OCI-LY7 (cell line): ENCODE data around the gene DHRS12. TPM values are rescaled to one million over a fixed set of nuclear protein-coding genes. Genes with fewer than 3 reads are reported as not detected.

Experiments used
- BruUV-seq: library from RNA; stranded (reverse); fragments of 400-500 nt; replicated peaks from 2 replicates; lab custom pipeline; 2021; lab: Mats Ljungman, UMichigan
- CTCF ChIA-PET: fragments of 300-600 bp; sonication (Branson Sonifier 250); formaldehyde crosslinking; loops from one replicate; lab custom pipeline; 2022; ENCODE audit warnings: antibody characterized with exemption; ENCODE audit not compliant: unreplicated experiment; lab: Charles Lee
- POLR2A ChIA-PET: fragments of 300-600 bp; sonication (Branson Sonifier 250); formaldehyde crosslinking; loops from one replicate; lab custom pipeline; 2022; ENCODE audit warnings: antibody characterized with exemption; lab: Charles Lee
- DNase-seq: peaks from one replicate; pipeline ENCODE4 v3.0.0-alpha.2; 2015; ENCODE audit warnings: low spot score
- H2AFZ ChIP-seq: fragments of 200-600 bp; sonication (generic), shearing (Covaris generic); 2 replicates; pipeline ENCODE4 v1.6.1; 2014; ENCODE audit warnings: mild to moderate bottlenecking, antibody characterized with exemption, low read length, moderate library complexity
- H3K27ac ChIP-seq: fragments of 200-600 bp; sonication (generic); 2 replicates; pipeline ENCODE4 v1.5.1; 2014; ENCODE audit warnings: mixed run types, low read depth, mild to moderate bottlenecking, moderate library complexity, low read length, inconsistent platforms; ENCODE audit not compliant: poor library complexity, severe bottlenecking
- H3K36me3 ChIP-seq: fragments of 200-600 bp; sonication (generic); 2 replicates; pipeline ENCODE4 v1.6.1; 2014; ENCODE audit warnings: mild to moderate bottlenecking, antibody characterized with exemption, low read length, moderate library complexity, mixed read lengths; ENCODE audit not compliant: insufficient read depth
- H3K4me1 ChIP-seq: fragments of 200-600 bp; sonication (generic); 2 replicates; pipeline ENCODE4 v1.5.1; 2014; ENCODE audit warnings: mild to moderate bottlenecking, low read length; ENCODE audit not compliant: insufficient read depth, poor library complexity, severe bottlenecking
- H3K4me2 ChIP-seq: fragments of 200-600 bp; sonication (generic); 2 replicates; pipeline ENCODE4 v1.6.1; 2014; ENCODE audit warnings: mild to moderate bottlenecking, low read length
- H3K4me3 ChIP-seq: fragments of 200-600 bp; sonication (generic); 2 replicates; pipeline ENCODE4 v1.5.1; 2014; ENCODE audit warnings: mild to moderate bottlenecking, low read depth, low read length; ENCODE audit not compliant: poor library complexity, severe bottlenecking
- H3K79me2 ChIP-seq: fragments of 200-600 bp; sonication (generic); 2 replicates; pipeline ENCODE4 v1.6.1; 2016; ENCODE audit warnings: low read depth, mild to moderate bottlenecking, low read length, moderate library complexity, mixed read lengths; ENCODE audit not compliant: insufficient read depth
- H3K9me2 ChIP-seq: fragments of 200-600 bp; sonication (generic); 2 replicates; pipeline ENCODE4 v1.6.1; 2016; ENCODE audit warnings: mild to moderate bottlenecking, low read length, mixed read lengths; ENCODE audit not compliant: insufficient read depth
- H3K9me3 ChIP-seq: fragments of 200-600 bp; sonication (generic); 2 replicates; pipeline ENCODE4 v1.6.1; 2014; ENCODE audit warnings: mild to moderate bottlenecking, mixed run types, low read length, mixed read lengths
- H4K20me1 ChIP-seq: fragments of 200-600 bp; sonication (generic); 2 replicates; pipeline ENCODE4 v1.6.1; 2014; ENCODE audit warnings: mild to moderate bottlenecking, antibody characterized with exemption, low read length, moderate library complexity, mixed read lengths; ENCODE audit not compliant: insufficient read depth
- EZH2phosphoT487 ChIP-seq: fragments of 200-600 bp; sonication (generic); IDR thresholded peaks from 2 replicates; pipeline ENCODE4 v1.6.1; 2018; ENCODE audit warnings: low read depth, borderline replicate concordance, mild to moderate bottlenecking, mixed run types, antibody characterized with exemption, low read length, moderate library complexity, mixed read lengths
- intact Hi-C: fragments of 100-400 bp; cut with micrococcal nuclease; formaldehyde crosslinking; loops from one replicate; pipeline ENCODE4 v1.10.0; 2022; ENCODE audit not compliant: unreplicated experiment
- total RNA-seq, 2 experiments: library from RNA; depleted of rRNA in 1 of 2; stranded (reverse); fragments of >200 nt in 1 of 2; shearing (Covaris generic) in 1 of 2; gene quantifications; 2 replicates each; pipeline ENCODE4 v1.2.3, GENCODE V29; 2014 to 2022
- TF ChIP-seq, protein P1 (sequence below): fragments of 200-600 bp; sonication (generic); conservative IDR thresholded peaks from 2 replicates; pipeline ENCODE4 v1.5.1; 2014; ENCODE audit warnings: mild to moderate bottlenecking, antibody characterized with exemption, low read length, moderate library complexity, mixed read lengths

Gene DHRS12
- total RNA-seq, 2 experiments from 2014 or later: 3.5 to 11.9 TPM

DNA sequence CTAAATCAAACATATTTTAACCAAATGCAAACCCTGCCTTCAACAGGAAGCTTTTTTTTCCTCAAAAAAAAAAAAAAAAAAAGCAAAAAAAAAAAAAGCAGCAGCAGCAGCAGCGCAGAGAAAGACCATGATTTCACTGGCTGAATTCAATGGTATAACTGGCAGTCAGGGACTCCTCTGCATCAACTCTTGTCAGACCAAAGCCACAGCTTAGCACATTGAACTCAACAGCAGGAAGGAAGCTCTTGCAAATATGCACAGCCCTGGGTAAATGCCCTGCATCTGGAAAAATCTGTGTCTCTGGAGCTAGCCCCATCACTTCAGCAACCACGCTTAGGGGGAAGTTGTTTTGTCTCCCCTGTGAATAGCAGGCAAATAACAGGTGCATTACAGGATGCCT, 17.6 kb upstream of the DHRS12 start:
- Histone ChIP-seq H3K9me3 (no peaks in the 10 kb centered on the region), H4K20me1 (no peaks in the 10 kb centered on the region), H2AFZ (peak overlapping the region; percentile 39; the same call in 1 of the 2 replicates), H3K4me2 (peak overlapping the region; percentile 77), H3K79me2 (no peaks in the 10 kb centered on the region), H3K27ac (peak overlapping the region; percentile 95), H3K9me2 (no peaks in the 10 kb centered on the region), H3K4me3 (peak overlapping the region; percentile 44), H3K36me3 (no peaks in the 10 kb centered on the region), H3K4me1 (peaks cover 84% of the 10 kb centered on the region)
- POLR2A ChIA-PET: interaction anchor here (0.6 to 10.6 kb wide), 10 partner anchors 7 to 635 kb away, joined by 3 to 147 read pairs (median 6); no protein-coding TSS in a partner anchor
- peak; percentile 88 for DNase-seq
- TF ChIP-seq, protein P1, sequence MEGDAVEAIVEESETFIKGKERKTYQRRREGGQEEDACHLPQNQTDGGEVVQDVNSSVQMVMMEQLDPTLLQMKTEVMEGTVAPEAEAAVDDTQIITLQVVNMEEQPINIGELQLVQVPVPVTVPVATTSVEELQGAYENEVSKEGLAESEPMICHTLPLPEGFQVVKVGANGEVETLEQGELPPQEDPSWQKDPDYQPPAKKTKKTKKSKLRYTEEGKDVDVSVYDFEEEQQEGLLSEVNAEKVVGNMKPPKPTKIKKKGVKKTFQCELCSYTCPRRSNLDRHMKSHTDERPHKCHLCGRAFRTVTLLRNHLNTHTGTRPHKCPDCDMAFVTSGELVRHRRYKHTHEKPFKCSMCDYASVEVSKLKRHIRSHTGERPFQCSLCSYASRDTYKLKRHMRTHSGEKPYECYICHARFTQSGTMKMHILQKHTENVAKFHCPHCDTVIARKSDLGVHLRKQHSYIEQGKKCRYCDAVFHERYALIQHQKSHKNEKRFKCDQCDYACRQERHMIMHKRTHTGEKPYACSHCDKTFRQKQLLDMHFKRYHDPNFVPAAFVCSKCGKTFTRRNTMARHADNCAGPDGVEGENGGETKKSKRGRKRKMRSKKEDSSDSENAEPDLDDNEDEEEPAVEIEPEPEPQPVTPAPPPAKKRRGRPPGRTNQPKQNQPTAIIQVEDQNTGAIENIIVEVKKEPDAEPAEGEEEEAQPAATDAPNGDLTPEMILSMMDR: no peak
- no peak for TF ChIP-seq EZH2phosphoT487
- intact Hi-C loops: loop anchor here (10.0 kb wide), 2 partner anchors 927 to 1227 kb away; no protein-coding TSS in a partner anchor
- CTCF ChIA-PET: interaction anchor here (2.3 kb wide), 1 partner anchor 11 kb away, joined by 11 read pairs; no protein-coding TSS in a partner anchor
- no TSS peak for BruUV-seq

DNA sequence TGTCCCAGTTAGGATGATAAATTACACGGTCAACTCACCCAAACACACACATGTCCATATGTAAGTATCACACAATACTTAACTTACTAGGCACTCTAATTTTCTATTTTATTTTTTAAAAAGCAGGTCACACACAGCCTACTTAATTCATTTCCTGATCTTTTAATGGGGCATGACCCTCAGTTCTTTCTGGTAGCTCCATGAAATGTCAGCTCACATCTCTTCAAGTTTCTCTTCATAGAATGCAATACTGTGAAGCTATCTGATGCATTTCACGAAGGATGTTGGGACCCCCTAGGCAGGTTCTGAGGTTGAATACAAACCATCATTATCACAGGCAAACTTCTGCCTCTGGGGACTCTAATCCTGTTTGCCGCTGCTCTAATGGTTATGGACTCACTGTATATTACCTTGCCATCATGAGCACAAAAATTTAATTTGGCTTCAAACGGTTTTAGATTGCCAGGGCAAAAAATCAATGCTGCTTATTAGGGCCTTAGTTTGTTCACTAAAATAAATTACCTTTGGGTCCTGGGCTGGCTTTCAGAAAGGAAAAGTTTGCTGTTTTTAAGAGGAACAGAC, 16.1 kb upstream of the DHRS12 start:
- no peak overlapping the region for H3K4me3 ChIP-seq
- ChIA-PET CTCF (interaction anchor here (1.2 to 2.3 kb wide), 2 partner anchors 12 kb away, joined by 3 to 11 read pairs; no protein-coding TSS in a partner anchor), POLR2A (interaction anchor here (2.3 to 10.6 kb wide), 4 partner anchors 7 to 365 kb away, joined by 11 to 147 read pairs (median 35); no protein-coding TSS in a partner anchor)
- H3K36me3 ChIP-seq: no peaks in the 10 kb centered on the region
- H3K9me2 ChIP-seq: no peaks in the 10 kb centered on the region
- no peak for DNase-seq
- no peaks in the 10 kb centered on the region for H3K79me2 ChIP-seq
- no peak for TF ChIP-seq EZH2phosphoT487
- TF ChIP-seq, protein P1: no peak
- peak overlapping the region; percentile 95 for H3K27ac ChIP-seq
- H3K4me1 ChIP-seq: peaks cover 84% of the 10 kb centered on the region
- peak overlapping the region; percentile 77 for H3K4me2 ChIP-seq
- H2AFZ ChIP-seq: no peak overlapping the region; the same call in 1 of the 2 replicates
- H4K20me1 ChIP-seq: no peaks in the 10 kb centered on the region
- intact Hi-C loops: loop anchor here (10.0 kb wide), 2 partner anchors 925 to 1225 kb away; no protein-coding TSS in a partner anchor
- BruUV-seq: no TSS peak
- no peaks in the 10 kb centered on the region for H3K9me3 ChIP-seq
